Lower leg skin (tissue), 4 donors: ENCODE measurements around the gene PTPRN2. TPM values are rescaled to one million over a fixed set of nuclear protein-coding genes. Genes with fewer than 3 reads are reported as not detected.

Experiments used
- DNase-seq, 2 donors: peaks; one replicate each; pipeline ENCODE4 v3.0.0-alpha.2; 2019; ENCODE audit warnings: low spot score in 2 of 2
- H3K4me3 ChIP-seq: fragments of 200-600 bp; sonication (generic); 2 replicates; pipeline ENCODE4 v1.5.1; 2017; ENCODE audit warnings: mild to moderate bottlenecking, low read depth; ENCODE audit not compliant: poor library complexity, severe bottlenecking
- POLR2A ChIP-seq, 2 donors: fragments of 450-650 bp; IDR thresholded peaks; one replicate each; pipeline ENCODE4 v1.6.1; 2016 to 2017; ENCODE audit warnings: antibody characterized with exemption in 2 of 2, mild to moderate bottlenecking in 1 of 2, moderate library complexity in 1 of 2
- WGBS, 2 donors: methylation state at CpG; one replicate each; pipeline ENCODE4 v1.1.5; 2018; 5-methylcytosine and 5-hydroxymethylcytosine counted together
- intact Hi-C: fragments of 100-400 bp; cut with DNase I; formaldehyde crosslinking; loops from one replicate; pipeline ENCODE4 v1.15.0; 2023; ENCODE audit warnings: low total_unique reads
- total RNA-seq, 4 donors: library from RNA; depleted of rRNA; stranded (reverse); fragments of >200 nt; gene quantifications; one replicate each; pipeline ENCODE4 v1.1.0, GENCODE V29; 2016
- TF ChIP-seq, protein P1 (sequence below), 3 donors: fragments of 450-650 bp; IDR thresholded peaks; one replicate each; pipeline ENCODE4 v1.5.1; 2016; ENCODE audit warnings: antibody characterized with exemption in 3 of 3, mild to moderate bottlenecking in 3 of 3, moderate library complexity in 2 of 3

Gene PTPRN2
- total RNA-seq, 4 donors from 2014 or later, result 0.11 to 1.6 (median 0.92) TPM

DNA sequence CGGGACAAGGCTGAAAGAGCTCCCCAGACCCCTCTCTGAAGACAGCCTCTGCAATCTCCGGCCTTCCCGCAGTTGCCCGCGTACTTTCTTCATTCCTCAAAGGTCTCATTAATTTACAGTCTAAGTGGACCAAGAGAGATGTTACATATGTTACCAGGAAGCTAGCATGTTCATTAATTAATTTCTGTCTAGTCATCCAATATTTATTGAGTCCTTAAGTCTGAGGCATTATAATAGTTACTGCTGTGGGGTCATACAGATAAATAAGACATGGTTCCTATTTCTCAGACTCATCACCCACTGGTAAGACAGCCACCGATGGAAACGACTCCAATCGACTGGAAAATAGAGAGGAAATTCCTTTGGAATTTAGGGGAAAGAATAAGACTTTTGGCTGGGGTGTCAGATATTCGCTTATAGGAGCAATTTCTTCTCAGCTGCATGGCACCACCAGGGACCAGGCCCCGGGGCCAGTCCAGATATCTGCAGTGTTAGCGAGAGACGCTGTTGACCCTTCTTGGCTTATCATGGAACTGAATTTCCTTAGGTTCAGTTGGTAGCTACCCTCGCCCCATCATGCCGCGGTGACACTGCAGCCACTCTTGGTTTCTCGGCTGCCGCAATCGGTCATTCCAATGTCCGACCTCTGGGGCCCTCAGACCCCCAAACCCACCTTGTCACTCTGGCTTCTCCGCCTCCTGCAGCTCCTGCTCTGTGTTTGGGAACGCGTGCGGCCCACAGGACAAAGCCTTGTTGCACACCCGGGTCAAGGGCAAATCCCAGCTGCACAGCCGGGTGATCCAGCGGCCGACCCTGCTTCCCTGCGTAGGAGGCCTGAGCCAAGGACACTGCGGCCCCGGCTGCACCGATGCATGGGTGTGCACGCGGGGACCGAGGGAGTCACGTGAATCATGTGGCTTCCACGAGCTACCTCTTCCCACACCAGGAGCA, 867.6 kb downstream of the PTPRN2 start:
- no peak overlapping the region for H3K4me3 ChIP-seq
- DNase-seq, result peak in 1 of 2 donors; percentile 14
- WGBS, 2 donors, result 87 to 93% methylated on average over 36 of the region's 36 CpGs
- TF ChIP-seq, protein P1, sequence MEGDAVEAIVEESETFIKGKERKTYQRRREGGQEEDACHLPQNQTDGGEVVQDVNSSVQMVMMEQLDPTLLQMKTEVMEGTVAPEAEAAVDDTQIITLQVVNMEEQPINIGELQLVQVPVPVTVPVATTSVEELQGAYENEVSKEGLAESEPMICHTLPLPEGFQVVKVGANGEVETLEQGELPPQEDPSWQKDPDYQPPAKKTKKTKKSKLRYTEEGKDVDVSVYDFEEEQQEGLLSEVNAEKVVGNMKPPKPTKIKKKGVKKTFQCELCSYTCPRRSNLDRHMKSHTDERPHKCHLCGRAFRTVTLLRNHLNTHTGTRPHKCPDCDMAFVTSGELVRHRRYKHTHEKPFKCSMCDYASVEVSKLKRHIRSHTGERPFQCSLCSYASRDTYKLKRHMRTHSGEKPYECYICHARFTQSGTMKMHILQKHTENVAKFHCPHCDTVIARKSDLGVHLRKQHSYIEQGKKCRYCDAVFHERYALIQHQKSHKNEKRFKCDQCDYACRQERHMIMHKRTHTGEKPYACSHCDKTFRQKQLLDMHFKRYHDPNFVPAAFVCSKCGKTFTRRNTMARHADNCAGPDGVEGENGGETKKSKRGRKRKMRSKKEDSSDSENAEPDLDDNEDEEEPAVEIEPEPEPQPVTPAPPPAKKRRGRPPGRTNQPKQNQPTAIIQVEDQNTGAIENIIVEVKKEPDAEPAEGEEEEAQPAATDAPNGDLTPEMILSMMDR (IDR thresholded peaks at IDR 0.05), result no peak
- no peak for TF ChIP-seq POLR2A (IDR thresholded peaks at IDR 0.05)
- intact Hi-C loops, result no loop called here

- 92 to 94% methylated on average over 20 to 21 of the region's 21 CpGs for WGBS, 2 donors
- intact Hi-C loops, result no loop called here
- no peak overlapping the region for H3K4me3 ChIP-seq
- DNase-seq, result peak in 1 of 2 donors; percentile 63
- no peak for TF ChIP-seq POLR2A (IDR thresholded peaks at IDR 0.05)
- TF ChIP-seq, protein P1 (IDR thresholded peaks at IDR 0.05), result no peak
These were observed 868.5 kb downstream of the PTPRN2 start for GRCh38 chr7:157719008-157719682.

GRCh38 chr7:157718303-157719007, 869.2 kb downstream of the PTPRN2 start:
- TF ChIP-seq, protein P1 (IDR thresholded peaks at IDR 0.05), result no peak
- TF ChIP-seq POLR2A (IDR thresholded peaks at IDR 0.05), result no peak
- intact Hi-C loops, result no loop called here
- WGBS, 2 donors, result 65 to 79% methylated on average over 25 to 27 of the region's 27 CpGs
- DNase-seq, result peak in 1 of 2 donors; percentile 59
- no peak overlapping the region for H3K4me3 ChIP-seq

DNA sequence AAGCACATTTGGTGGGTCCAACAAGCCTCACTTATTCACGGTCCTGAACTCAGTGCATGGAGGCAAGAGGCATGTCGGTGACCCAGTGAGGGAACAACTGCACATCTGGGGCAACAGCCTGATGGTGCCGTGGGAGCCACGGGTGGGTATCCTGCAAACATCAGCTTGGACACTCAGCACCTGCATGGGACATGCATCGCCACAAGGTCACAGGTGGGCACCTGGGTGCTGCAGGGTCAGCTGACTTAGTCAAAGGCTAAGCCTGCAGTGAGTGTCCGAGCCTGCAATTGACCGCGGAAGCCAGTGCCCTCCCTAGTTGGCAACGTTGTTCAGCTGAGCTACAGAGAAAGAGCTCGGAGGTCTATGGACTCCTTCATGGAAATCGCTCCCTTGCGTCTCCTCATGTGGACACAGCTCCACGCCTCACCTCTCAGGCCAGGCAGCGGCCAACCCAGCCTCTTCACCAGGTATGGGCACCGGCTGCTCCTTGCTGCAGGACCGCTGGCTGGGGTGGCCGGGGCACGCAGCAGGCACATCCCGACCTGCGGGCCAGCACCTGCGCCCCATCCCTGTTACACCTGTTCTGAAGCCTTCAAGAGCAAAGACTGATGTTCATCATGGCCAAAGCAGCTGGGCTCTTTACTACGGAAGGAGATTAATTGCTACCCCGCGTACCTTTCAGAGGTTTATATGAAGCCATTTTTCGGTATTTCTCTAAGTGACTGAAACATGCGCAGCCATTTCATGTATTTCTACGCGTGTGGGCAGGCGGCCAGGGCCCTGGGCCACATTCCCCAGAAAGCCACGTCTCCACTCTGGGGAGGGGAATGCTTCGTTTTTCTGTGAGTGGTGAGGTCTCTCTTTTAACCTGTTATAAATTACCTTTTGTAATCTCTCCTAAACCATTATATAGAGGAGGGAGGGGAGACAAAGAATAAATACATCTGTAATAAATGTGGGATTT, 870.1 kb downstream of the PTPRN2 start:
- H3K4me3 ChIP-seq, result no peak overlapping the region
- intact Hi-C loops, result no loop called here
- DNase-seq, result peak in 1 of 2 donors; percentile 78
- 79 to 83% methylated on average over 31 of the region's 31 CpGs for WGBS, 2 donors
- TF ChIP-seq, protein P1 (IDR thresholded peaks at IDR 0.05), result no peak
- no peak for TF ChIP-seq POLR2A (IDR thresholded peaks at IDR 0.05)

DNA sequence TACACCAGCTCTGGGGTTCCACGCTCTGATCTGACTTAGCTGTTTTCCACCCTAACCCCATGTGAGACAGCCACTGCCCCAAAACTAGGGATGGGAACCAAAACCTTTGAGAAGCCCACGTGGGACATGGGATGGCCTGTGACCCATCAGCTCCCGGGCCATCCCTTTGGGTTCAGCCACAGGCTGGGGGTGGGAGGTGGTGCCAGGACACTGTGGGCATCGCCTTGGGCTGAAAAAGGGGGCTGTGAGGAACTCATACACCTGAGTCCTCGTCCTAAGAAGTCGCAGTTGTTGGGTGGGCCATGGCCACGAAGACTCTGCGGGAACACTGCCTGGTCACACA, 871.7 kb downstream of the PTPRN2 start:
- no peak overlapping the region for H3K4me3 ChIP-seq
- 74 to 80% methylated on average over 8 of the region's 8 CpGs for WGBS, 2 donors
- TF ChIP-seq, protein P1 (IDR thresholded peaks at IDR 0.05), result no peak
- TF ChIP-seq POLR2A (IDR thresholded peaks at IDR 0.05), result no peak
- peak in 1 of 2 donors; percentile 39 for DNase-seq
- intact Hi-C loops, result no loop called here
